ENCODE measurements around the gene PEX12.
"Not testable (repeated sequence)": the region's sequence is repeated elsewhere in the genome, so short reads cannot be mapped to it uniquely, and the experiment has no call there.

DNA sequence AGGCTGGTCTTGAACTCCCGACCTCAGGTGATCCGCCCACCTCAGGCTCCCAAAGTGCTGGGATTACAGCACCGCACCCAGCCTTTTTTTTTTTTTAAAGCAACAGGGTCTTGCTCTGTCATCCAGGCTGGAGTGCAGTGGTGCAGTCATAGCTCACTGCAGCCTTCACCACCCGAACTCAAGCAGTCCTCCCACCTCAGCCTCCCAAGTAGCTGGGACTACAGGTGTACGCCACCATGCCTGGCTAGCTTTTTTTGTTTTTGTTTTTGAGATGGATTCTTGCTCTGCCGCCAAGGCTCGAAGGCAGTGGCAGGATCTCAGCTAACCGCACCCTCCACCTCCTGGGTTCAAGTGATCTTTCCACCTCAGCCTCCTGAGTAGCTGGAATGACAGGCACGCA is 43.0 kb downstream of the PEX12 start:
- TF ChIP-seq, protein P1, sequence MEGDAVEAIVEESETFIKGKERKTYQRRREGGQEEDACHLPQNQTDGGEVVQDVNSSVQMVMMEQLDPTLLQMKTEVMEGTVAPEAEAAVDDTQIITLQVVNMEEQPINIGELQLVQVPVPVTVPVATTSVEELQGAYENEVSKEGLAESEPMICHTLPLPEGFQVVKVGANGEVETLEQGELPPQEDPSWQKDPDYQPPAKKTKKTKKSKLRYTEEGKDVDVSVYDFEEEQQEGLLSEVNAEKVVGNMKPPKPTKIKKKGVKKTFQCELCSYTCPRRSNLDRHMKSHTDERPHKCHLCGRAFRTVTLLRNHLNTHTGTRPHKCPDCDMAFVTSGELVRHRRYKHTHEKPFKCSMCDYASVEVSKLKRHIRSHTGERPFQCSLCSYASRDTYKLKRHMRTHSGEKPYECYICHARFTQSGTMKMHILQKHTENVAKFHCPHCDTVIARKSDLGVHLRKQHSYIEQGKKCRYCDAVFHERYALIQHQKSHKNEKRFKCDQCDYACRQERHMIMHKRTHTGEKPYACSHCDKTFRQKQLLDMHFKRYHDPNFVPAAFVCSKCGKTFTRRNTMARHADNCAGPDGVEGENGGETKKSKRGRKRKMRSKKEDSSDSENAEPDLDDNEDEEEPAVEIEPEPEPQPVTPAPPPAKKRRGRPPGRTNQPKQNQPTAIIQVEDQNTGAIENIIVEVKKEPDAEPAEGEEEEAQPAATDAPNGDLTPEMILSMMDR (IDR thresholded peaks at IDR 0.05), result not testable (repeated sequence)
- not testable (repeated sequence) for TF ChIP-seq POLR2A (IDR thresholded peaks at IDR 0.05); POLR2AphosphoS5 (IDR thresholded peaks at IDR 0.05; ENCODE audit: insufficient read depth in 1 of 2, low read depth in 1 of 2)
